ENCODE measurements around the gene STK32A.

Gene STK32A

DNA sequence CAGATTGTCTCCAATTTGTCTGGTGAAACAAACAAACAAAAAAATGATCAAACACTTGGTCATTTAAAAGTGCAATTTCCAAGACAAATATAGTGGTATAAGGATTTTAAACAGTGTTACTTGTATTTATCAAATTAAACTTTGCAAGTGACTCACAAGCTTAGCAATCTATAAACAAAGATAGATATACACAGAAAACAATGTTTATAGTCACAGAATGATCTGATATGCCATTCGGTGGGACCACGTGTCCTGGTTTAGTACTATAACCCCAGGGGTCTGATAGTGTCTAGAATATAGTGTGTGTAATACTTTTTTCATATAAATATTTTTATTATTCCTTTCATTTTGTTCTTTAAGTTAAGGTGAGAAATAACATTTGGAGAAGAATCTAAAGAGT lies 183.8 kb downstream of the STK32A start:
- no peak for DNase-seq (ENCODE audit: low read depth in 2 of 2)

- no peak for DNase-seq (ENCODE audit: low read depth in 2 of 2)
Measured at GRCh38 chr5:147426640-147427327, 192.0 kb downstream of the STK32A start.

- no peak for DNase-seq (ENCODE audit: low read depth in 2 of 2)
Measured at GRCh38 chr5:147427521-147428401, 192.9 kb downstream of the STK32A start.

DNA sequence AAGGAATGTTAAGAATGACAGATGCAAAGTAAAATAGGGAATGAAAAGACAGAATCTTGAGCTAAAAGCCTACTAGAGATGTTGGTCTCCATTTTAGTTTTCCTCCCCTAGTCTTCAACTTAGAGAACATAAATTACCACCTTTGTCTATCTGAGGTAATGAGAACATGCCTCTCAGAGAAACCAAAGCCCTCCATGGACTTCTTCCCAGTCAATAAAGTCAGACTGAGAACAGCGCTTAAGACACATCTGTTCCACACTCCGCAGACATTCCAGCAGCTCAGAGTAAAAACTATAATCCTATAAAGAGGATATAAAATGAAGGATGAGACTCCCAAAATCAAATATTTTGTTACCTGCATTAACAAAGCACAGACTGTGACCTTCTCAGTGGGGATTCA lies 195.8 kb downstream of the STK32A start:
- no peak for DNase-seq (ENCODE audit: low read depth in 2 of 2)

DNA sequence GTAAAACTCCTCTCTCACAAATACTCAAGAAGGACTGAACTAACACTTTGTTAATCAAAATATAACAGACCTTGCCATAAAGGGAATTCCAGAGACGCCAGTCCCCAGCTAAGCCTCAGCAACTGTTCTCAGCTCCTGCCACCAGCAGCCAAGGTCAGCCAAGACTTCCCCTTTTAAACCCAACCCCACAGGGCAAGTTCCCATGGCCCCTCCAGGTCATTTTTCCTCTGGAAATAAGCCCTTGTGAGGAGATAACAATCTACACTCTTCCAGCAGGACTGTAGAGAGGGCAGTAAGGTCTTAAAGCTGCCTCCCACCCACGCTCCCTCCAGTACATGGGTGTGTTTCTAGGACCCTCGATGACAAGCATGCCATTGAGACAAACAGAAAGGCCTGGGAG lies 196.8 kb downstream of the STK32A start:
- DNase-seq (ENCODE audit: low read depth in 2 of 2), result no peak

- DNase-seq (ENCODE audit: low read depth in 2 of 2), result no peak
Measured at GRCh38 chr5:147432323-147432722, 197.5 kb downstream of the STK32A start.

- DNase-seq (ENCODE audit: low read depth in 2 of 2), result no peak
Measured at GRCh38 chr5:147434049-147434448, 199.2 kb downstream of the STK32A start.

DNA sequence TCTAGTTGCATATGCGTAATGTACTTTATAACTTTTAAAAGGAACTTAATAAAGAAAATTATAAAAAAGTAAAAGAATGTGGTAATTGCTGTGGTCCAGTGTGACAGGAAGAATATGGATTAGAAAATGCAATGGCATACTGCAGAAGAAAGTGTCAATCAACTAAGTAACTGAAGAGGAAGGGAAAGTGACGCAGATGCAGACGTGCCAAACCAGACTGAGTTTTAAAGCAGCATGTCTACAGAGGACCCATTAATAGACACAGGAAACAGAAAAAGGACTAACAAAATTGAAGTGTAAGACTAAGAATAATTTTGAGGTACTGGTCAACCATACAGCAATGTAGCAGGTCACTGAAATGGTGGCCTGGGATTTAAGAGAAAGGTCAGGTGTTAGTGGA lies 201.8 kb downstream of the STK32A start:
- no peak for DNase-seq (ENCODE audit: low read depth in 2 of 2)

GRCh38 chr5:147437161-147437596 lies 202.4 kb downstream of the STK32A start:
- no peak for DNase-seq (ENCODE audit: low read depth in 2 of 2)
